NCI-H748 (cell line): ENCODE data around the gene TMEM259.

Experiments used
- DNase-seq: peaks from one replicate; lab custom pipeline; 2025; ENCODE audit not compliant: unreplicated experiment; lab: John Stamatoyannopoulos, UW

The TMEM259 gene

GRCh38 chr19:1017906-1018305 is 3.0 kb downstream of the TMEM259 start:
- DNase-seq, result no peak

DNA sequence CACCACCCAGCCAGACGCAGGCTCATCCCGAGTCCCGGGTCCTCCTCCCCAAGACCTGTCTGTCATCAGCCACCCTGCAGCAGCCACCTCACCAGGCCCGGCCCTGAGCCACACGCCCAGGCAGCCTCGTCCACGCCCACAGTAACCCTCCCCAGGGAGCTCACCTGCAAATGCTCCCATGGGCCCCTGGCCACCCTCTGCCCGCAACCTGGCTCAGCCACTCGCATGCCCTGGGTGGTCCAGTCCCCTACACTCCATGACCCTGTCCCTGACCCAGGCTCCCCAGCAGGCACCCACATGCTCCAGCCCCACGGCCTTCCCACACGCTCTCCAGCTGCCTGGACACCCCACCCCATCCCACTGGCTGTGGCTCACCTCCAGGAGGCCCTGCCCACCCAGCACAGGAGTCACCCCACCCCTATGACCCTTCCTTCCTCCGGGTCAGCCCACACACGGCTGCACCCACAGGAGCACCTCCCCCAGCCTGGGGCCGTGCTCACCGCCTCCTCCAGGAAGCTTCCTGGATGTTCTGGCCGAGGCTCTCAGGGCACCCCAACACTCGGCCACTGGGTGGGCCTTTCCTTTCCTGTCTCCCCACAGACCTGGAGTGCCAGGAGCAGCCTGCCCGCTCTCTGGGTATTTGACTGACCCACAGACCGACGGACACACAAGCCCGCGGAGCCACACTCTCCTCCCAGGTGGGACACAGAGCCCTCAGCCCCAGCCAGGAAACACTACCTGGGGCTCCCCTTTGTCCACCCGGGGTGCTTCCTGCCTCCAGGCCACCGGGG is 3.6 kb downstream of the TMEM259 start:
- no peak for DNase-seq

GRCh38 chr19:1016647-1017114 is 4.2 kb downstream of the TMEM259 start:
- no peak for DNase-seq

- no peak for DNase-seq
These were observed 4.9 kb downstream of the TMEM259 start for GRCh38 chr19:1015782-1016646.

DNA sequence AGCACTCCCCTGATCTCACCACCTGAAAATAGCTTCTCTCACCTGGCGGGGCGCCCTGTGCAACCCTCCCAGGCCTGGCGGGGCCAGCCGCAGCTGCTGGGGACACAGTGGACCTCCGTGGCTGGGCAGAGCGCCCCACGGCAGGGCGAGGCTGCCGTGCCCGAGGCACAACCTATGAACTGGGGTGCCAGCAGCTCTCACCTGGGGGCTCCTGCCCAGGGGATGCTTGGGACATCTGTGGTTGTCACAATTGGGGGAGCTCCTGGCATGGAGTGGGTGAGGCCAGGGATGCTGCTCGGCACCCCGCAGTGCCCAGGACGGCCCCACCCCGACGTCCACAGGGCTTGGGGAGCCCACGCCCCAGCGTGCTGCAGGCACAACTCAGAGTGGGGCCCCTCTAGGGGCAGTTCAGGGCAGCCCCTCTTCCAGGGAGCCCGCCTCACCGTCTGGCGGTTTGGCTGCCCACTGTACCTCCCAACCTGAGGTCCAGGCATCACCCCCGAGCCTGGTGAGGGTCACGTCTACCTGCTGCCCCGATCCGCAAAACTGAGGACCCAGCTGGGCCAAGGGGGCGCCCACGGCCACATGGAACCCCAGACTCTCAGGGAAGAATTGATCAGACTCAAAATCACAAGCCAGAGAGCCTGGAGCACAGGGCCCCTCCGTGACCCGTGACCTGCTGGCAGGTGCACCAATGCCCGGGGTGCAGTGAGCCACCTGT is 5.7 kb downstream of the TMEM259 start:
- DNase-seq, result no peak

DNA sequence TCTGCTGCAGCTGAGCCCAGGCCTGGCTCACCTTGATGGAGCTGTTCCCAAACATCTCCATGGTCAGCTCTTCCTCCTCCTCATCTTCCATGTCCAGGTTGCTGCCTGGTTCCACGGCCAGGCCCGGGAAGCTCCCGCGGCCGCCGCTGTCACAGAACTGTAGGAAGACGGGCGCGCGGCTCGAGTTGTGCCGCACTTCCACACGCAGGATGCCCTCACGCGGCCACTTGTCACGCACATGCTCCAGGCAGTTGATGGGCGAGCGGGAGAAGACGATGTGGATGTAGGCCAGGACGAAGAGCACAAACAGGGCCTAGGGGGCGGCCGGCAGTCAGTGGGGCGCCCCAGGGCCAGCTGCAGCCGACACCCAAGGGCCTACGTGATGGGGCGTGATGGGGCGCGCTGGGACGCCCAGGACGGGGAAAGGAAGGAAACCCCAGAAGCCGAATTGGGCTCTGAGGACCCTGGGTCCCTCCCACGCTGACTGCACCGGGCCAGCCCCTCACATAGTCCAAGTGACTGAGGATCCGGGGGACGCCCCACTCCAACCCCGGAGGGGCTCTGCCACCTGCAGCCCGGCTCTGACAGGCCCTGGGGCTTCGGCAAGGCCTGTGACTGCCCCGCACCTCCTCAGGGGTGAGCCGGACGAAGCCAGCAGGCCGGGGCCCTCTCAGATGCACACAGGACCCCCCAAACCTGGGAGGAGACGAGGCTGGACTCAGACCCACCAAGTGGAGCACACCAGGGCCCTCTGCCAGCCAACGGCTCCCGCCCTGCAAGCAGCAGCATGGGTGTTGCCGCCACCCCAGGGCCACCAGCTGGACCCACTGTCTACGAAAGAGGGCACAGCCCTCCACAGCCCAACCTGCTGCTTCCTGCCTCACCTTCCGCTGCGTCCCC is 6.5 kb downstream of the TMEM259 start:
- no peak for DNase-seq

DNA sequence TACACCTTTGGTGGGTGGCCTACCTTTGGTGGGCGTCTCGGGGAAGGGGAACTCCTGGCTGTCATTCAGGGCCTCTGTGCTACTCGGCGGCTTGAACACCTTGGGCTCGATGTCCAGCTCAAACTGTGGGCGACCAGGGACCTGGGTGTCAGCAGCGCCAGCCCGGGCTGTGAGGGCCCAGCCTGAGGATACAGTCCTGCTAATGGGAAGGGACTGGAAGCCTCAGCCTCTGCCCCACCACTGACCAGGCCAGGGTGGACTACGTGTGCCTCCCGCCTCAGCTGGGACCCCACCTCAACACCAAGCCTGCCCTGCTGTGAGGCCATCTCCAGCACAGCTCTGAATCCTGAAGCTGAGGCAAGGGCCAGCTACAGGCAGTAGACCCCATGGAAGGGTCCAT is 7.7 kb downstream of the TMEM259 start:
- DNase-seq, result no peak

- no peak for DNase-seq
These were observed 8.6 kb downstream of the TMEM259 start for GRCh38 chr19:1012334-1012733.

- no peak for DNase-seq
These were observed 9.0 kb downstream of the TMEM259 start for GRCh38 chr19:1011831-1012333.

DNA sequence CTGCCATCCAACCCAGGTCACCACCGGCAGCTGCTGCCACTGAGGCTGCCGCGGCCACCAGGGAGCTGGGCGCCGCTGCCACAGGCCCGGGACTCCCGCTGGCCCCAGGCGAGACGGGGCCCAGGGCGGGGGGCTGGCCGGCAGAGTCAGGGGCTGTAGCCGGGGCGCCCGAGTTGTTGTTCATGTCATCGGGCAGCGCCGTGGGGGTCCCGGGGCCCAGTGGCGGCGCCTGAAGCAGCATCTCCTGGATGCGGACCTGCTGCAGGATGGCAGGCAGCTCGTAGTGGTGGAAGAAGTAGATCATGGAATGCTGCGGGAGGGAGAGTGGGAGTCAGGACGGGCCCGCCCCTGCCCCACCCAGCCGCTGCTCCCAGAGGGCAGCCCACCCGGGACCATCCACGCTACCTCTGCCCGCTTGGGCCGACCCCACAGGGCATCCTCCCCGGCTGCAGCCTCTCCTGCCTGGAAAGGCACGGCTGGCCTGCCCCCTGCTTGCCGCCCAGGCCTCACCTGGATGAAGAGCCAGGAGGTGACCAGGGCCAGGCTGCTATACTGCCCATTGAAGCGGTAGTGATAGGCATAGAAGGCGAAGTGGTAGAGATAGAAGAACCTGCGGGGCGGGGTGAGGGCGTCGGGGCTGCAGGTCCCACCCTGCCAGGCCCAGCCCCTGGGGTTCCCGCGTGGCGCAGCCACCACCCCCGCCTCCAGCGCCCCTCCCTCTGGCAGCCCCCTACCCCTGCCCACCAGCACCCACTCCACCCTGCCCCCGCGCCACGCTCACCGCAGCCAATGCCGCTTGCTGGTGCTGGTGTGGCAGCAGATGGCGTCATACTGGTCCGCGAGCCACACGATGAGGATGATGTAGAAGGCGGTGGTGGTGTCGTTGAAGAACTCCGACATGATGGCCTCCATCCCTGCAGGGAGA is 10.1 kb downstream of the TMEM259 start:
- no peak for DNase-seq

DNA sequence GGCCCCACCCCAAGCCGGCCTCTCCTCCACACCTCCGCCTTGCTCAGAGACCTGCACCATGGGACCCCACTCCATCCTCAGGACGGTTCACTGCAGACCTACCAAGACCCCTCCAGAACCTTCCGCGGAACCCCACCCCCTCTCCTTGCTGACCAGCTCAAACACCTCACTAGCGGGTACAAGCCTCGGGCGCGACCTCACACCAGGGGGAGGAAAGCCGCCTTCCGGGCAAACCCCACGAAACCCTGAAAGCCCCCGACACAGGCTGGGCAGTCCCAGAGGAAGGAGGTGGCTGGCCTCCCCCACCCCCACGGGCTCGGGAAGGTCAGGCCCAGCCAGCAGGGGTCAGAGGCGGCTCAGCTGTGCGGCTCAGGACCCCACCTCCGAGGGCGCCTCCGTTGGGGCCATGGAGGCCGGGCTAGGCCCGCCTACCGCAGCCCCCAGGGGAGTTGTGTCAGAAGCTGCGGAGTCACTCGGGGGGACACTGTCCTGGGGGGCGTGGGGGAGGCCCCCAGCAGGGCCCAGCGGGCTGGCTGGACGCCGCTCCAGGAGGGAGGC is 10.9 kb downstream of the TMEM259 start:
- no peak for DNase-seq

- DNase-seq, result no peak
These were observed 11.6 kb downstream of the TMEM259 start for GRCh38 chr19:1009041-1009980.

DNA sequence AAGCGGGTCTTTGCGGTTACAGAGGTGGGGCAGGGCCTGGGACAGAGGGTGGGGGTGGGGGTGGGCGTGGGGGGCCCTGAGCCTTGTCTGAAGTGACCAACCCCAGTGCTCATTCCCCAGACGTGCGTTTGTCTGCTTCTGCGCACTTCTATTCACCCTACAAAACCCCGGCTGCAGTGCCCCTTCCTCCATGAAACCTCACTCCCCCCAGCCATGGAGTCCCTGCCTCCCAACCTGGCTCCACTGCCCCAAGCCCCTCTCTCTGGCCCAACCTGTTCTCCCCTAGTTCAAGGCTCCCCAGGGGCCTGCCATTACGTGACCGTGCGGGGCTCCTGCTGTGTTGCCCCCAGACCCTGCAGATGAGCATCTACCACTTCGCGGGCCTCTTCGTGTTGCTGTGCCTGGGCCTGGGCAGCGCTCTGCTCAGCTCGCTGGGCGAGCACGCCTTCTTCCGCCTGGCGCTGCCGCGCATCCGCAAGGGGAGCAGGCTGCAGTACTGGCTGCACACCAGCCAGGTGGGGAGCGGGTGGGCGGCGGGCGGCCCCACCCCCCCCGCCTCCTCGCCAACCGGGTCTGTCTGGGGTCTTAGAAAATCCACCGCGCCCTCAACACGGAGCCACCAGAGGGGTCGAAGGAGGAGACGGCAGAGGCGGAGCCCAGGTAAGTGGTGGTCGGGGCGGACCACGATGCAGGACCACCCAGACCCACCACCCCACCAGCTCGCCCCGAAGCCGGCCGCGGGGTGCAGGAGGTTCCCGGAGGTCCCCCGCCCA is 12.5 kb downstream of the TMEM259 start:
- DNase-seq, result no peak

DNA sequence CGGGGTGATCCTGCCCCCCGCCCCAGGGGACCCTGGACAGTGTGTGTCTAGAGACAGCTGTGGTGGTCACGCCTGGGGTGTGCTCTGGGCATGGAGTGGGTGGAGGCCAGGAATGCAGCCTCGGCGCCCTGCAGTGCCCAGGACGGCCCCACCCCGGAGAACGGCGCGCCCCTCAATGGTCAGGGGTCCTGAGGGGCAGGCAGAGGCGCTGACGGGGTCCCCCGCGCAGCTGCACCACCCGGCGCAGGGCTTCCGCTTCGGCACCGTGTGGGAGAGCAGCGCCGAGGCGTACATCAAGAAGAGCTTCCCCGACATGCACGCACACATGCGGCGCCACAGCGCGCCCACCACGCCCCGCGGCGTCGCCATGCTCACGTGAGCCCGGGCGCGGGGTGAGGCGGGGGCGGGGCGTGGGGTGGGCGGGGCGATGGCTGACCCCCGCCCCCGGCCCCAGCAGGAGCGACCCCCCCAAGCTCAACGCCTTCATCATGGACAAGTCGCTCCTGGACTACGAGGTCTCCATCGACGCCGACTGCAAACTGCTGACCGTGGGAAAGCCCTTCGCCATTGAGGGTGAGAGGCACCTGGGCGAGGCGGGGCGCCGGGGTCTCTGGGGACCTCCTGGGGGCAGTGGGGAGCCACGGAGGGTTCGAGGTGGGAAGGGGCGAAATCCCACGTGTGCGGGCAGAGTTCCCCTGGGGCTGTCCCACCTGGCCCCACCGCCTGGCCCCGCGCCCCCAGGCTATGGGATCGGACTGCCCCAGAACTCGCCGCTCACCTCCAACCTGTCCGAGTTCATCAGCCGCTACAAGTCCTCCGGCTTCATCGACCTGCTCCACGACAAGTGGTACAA is 13.3 kb downstream of the TMEM259 start:
- no peak for DNase-seq

DNA sequence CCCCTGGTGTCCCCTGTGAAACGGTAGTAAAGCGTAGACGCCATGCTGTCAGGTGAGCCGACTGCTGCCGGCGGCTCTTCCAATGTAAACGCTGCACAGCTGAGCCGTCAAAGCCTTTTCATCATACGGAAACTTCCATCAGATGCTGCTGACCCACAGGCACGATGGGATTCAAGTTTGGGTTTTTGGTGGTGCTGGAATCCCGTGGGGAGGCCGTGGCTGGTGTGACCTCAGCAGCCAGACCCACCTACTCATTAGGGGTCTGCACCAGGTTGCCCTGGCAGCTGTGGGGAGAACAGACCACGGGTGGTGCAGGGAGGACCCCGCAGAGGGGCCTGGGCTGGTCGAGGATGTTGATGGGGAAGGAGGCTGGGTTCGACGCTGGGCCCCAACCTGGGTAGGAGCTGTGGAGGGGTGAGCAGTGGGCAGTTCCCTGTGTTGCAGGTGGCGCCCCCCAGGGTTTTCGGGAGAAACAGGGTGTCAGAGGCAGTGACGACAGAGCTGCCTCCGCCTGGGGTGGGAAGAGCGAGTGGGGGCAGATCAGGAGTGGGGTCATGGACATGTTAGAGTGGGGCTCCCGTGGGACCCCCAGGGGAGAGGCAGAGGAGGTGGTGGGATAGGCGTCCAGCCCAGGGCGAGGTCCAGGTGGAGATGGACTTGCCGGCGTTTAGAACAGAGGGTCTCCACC is 14.1 kb downstream of the TMEM259 start:
- no peak for DNase-seq
